GM18867 (cell line): ENCODE results near the gene GZMM.

Source experiments
- ATAC-seq: cut with Tn5 transposase; IDR thresholded peaks from one replicate; pipeline ENCODE4 v1.9.1; 2021; ENCODE audit warnings: mild to moderate bottlenecking, moderate library complexity; ENCODE audit not compliant: unreplicated experiment

The GZMM gene

GRCh38 chr19:511101-511851, 32.6 kb upstream of the GZMM start:
- no peak for ATAC-seq

GRCh38 chr19:512547-513365, 31.1 kb upstream of the GZMM start:
- ATAC-seq: no peak

GRCh38 chr19:513368-514165, 30.3 kb upstream of the GZMM start:
- no peak for ATAC-seq

- ATAC-seq: no peak
Measured at GRCh38 chr19:514166-514663, 29.6 kb upstream of the GZMM start.

- no peak for ATAC-seq
Measured at GRCh38 chr19:517721-518597, 25.9 kb upstream of the GZMM start.

GRCh38 chr19:518598-519231, 25.1 kb upstream of the GZMM start:
- no peak for ATAC-seq

GRCh38 chr19:519449-519865, 24.4 kb upstream of the GZMM start:
- ATAC-seq: no peak

- ATAC-seq: no peak
Measured at GRCh38 chr19:522726-523125, 21.1 kb upstream of the GZMM start.

GRCh38 chr19:524062-524674, 19.7 kb upstream of the GZMM start:
- ATAC-seq: no peak

- ATAC-seq: no peak
Measured at GRCh38 chr19:525029-525428, 18.8 kb upstream of the GZMM start.

GRCh38 chr19:525857-526419, 17.9 kb upstream of the GZMM start:
- ATAC-seq: no peak

- ATAC-seq: no peak
Measured at GRCh38 chr19:530134-531008, 13.5 kb upstream of the GZMM start.

- peak; percentile 74 for ATAC-seq
Measured at GRCh38 chr19:531009-531752, 12.7 kb upstream of the GZMM start.

- ATAC-seq: peak; percentile 6
Measured at GRCh38 chr19:531753-532560, 11.9 kb upstream of the GZMM start, which contains the start of gene CDC34. TSS of gene CDC34 (plus strand) at chr19:531760. CDS start at chr19:531932, 172 bp downstream.

GRCh38 chr19:532561-533363, 11.1 kb upstream of the GZMM start:
- no peak for ATAC-seq
